PFSK-1 (cell line): ENCODE data around the gene ROBO4.

Source experiments
- POLR2AphosphoS5 ChIP-seq: IDR thresholded peaks from 2 replicates; pipeline ENCODE4 v1.6.1; 2012; ENCODE audit warnings: low read depth, mild to moderate bottlenecking, control low read depth, low read length, moderate library complexity
- SIN3A ChIP-seq: IDR thresholded peaks from 2 replicates; pipeline ENCODE4 v1.6.1; 2012; ENCODE audit warnings: mild to moderate bottlenecking, low read length, moderate library complexity, borderline replicate concordance; ENCODE audit not compliant: insufficient read depth
- TF ChIP-seq, protein P1 (sequence below), 2 experiments: IDR thresholded peaks; 2 replicates each; pipeline versions ENCODE4 v1.6.1 to v1.8.0; 2011 to 2012; ENCODE audit warnings: low read depth in 2 of 2, low read length in 2 of 2, control low read depth in 1 of 2, inconsistent platforms in 1 of 2, mild to moderate bottlenecking in 1 of 2, moderate library complexity in 1 of 2; ENCODE audit not compliant: insufficient read depth in 1 of 2

- no peak for TF ChIP-seq POLR2AphosphoS5
- TF ChIP-seq, protein P1, sequence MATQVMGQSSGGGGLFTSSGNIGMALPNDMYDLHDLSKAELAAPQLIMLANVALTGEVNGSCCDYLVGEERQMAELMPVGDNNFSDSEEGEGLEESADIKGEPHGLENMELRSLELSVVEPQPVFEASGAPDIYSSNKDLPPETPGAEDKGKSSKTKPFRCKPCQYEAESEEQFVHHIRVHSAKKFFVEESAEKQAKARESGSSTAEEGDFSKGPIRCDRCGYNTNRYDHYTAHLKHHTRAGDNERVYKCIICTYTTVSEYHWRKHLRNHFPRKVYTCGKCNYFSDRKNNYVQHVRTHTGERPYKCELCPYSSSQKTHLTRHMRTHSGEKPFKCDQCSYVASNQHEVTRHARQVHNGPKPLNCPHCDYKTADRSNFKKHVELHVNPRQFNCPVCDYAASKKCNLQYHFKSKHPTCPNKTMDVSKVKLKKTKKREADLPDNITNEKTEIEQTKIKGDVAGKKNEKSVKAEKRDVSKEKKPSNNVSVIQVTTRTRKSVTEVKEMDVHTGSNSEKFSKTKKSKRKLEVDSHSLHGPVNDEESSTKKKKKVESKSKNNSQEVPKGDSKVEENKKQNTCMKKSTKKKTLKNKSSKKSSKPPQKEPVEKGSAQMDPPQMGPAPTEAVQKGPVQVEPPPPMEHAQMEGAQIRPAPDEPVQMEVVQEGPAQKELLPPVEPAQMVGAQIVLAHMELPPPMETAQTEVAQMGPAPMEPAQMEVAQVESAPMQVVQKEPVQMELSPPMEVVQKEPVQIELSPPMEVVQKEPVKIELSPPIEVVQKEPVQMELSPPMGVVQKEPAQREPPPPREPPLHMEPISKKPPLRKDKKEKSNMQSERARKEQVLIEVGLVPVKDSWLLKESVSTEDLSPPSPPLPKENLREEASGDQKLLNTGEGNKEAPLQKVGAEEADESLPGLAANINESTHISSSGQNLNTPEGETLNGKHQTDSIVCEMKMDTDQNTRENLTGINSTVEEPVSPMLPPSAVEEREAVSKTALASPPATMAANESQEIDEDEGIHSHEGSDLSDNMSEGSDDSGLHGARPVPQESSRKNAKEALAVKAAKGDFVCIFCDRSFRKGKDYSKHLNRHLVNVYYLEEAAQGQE (IDR thresholded peaks at IDR 0.05; ENCODE audit: insufficient read depth in 1 of 2, low read depth in 2 of 2, low read length in 2 of 2), result no peak
- no peak for TF ChIP-seq SIN3A
Measured at GRCh38 chr11:124944565-124944964, 46.9 kb upstream of the ROBO4 start.
